Liver (tissue), 9 donors: Measurements from ENCODE around the gene SNX1. TPM values are rescaled to one million over a fixed set of nuclear protein-coding genes. Genes with fewer than 3 reads are reported as not detected.

ENCODE experiments used
- DNase-seq: peaks from one replicate; pipeline ENCODE4 v3.0.0-alpha.2; 2017; ENCODE audit warnings: low spot score
- H3K27ac ChIP-seq, 2 donors: one replicate each; pipeline ENCODE4 v1.7.0; 2013; ENCODE audit warnings: inconsistent platforms in 2 of 2, low read length in 2 of 2, control low read depth in 1 of 2, low read depth in 1 of 2, mild to moderate bottlenecking in 1 of 2
- H3K27me3 ChIP-seq, 4 donors: one replicate each; pipeline versions ENCODE4 v1.6.1 to v1.7.0; 2013; ENCODE audit warnings: low read length in 3 of 4, inconsistent platforms in 1 of 4, mild to moderate bottlenecking in 1 of 4, moderate library complexity in 1 of 4; ENCODE audit not compliant: control insufficient read depth in 4 of 4, insufficient read depth in 4 of 4
- H3K36me3 ChIP-seq, 4 donors: one replicate each; pipeline versions ENCODE4 v1.6.1 to v1.7.0; 2013; ENCODE audit warnings: low read length in 3 of 4, mild to moderate bottlenecking in 3 of 4, low read depth in 1 of 4, moderate library complexity in 1 of 4; ENCODE audit not compliant: control insufficient read depth in 4 of 4, insufficient read depth in 3 of 4
- H3K4me1 ChIP-seq, 4 donors: one replicate each; pipeline versions ENCODE4 v1.6.1 to v1.7.0; 2013; ENCODE audit warnings: low read length in 3 of 4, mild to moderate bottlenecking in 3 of 4, moderate library complexity in 1 of 4; ENCODE audit not compliant: control insufficient read depth in 4 of 4, insufficient read depth in 4 of 4
- H3K4me3 ChIP-seq, 3 donors: one replicate each; pipeline versions ENCODE4 v1.6.1 to v1.7.0; 2013; ENCODE audit warnings: low read length in 3 of 3, control low read depth in 1 of 3, low read depth in 1 of 3, mild to moderate bottlenecking in 1 of 3
- H3K9ac ChIP-seq, 2 donors: one replicate each; pipeline ENCODE4 v1.7.0; 2013; ENCODE audit warnings: low read length in 2 of 2, mild to moderate bottlenecking in 2 of 2, moderate library complexity in 2 of 2, control low read depth in 1 of 2, low read depth in 1 of 2
- H3K9me3 ChIP-seq, 4 donors: one replicate each; pipeline versions ENCODE4 v1.6.1 to v1.7.0; 2013; ENCODE audit warnings: low read length in 3 of 4; ENCODE audit not compliant: control insufficient read depth in 4 of 4
- EGR1 ChIP-seq, 2 donors: IDR thresholded peaks; 2 replicates each; pipeline ENCODE4 v1.6.1; 2016 to 2018; ENCODE audit warnings: antibody characterized with exemption in 2 of 2, low read depth in 2 of 2
- FOXA1 ChIP-seq: IDR thresholded peaks from 2 replicates; pipeline ENCODE4 v1.6.1; 2016; ENCODE audit warnings: antibody characterized with exemption
- FOXA2 ChIP-seq: IDR thresholded peaks from 2 replicates; pipeline ENCODE4 v1.6.1; 2016; ENCODE audit warnings: antibody characterized with exemption
- GABPA ChIP-seq, 2 donors: IDR thresholded peaks in 1 of 2; conservative IDR thresholded peaks in 1 of 2; 2 replicates each; pipeline ENCODE4 v1.6.1; 2016; ENCODE audit warnings: antibody characterized with exemption in 2 of 2, mild to moderate bottlenecking in 1 of 2, moderate library complexity in 1 of 2
- HNF4A ChIP-seq, 2 donors: conservative IDR thresholded peaks; 2 replicates each; pipeline ENCODE4 v1.6.1; 2016; ENCODE audit warnings: antibody characterized with exemption in 2 of 2, mild to moderate bottlenecking in 2 of 2
- HNF4G ChIP-seq: IDR thresholded peaks from 2 replicates; pipeline ENCODE4 v1.6.1; 2016; ENCODE audit warnings: antibody characterized with exemption
- JUND ChIP-seq, 2 donors: IDR thresholded peaks; 2 replicates each; pipeline ENCODE4 v1.6.1; 2016; ENCODE audit warnings: antibody characterized with exemption in 2 of 2
- RAD21 ChIP-seq, 2 donors: IDR thresholded peaks; 2 replicates each; pipeline ENCODE4 v1.6.1; 2016; ENCODE audit warnings: antibody characterized with exemption in 2 of 2, mild to moderate bottlenecking in 2 of 2
- RXRA ChIP-seq, 2 donors: IDR thresholded peaks; 2 replicates each; pipeline ENCODE4 v1.6.1; 2017 to 2018; ENCODE audit warnings: antibody characterized with exemption in 2 of 2, mild to moderate bottlenecking in 1 of 2
- SP1 ChIP-seq: IDR thresholded peaks from 2 replicates; pipeline ENCODE4 v1.6.1; 2018; ENCODE audit warnings: antibody characterized with exemption, mild to moderate bottlenecking
- TAF1 ChIP-seq: conservative IDR thresholded peaks from 2 replicates; pipeline ENCODE4 v1.6.1; 2016; ENCODE audit warnings: antibody characterized with exemption, mild to moderate bottlenecking
- WGBS: extraction: QIAGEN DNeasy Blood & Tissue Kit; methylation state at CpG from one replicate; pipeline ENCODE4 v1.1.7; 2013; 5-methylcytosine and 5-hydroxymethylcytosine counted together
- polyA plus RNA-seq, 2 donors: library from polyadenylated mRNA; stranded (reverse) in 1 of 2; unstranded in 1 of 2; fragments of 200-250 nt in 1 of 2; fragments of >200 nt in 1 of 2; fragmentation: Nextera tagmentation in 1 of 2; extraction: Ambion mirVana in 1 of 2; gene quantifications; one replicate each; pipeline versions ENCODE4 v1.2.1 to v1.2.3, GENCODE V29; 2013 to 2015
- total RNA-seq, 2 donors: library from RNA; depleted of rRNA; stranded (reverse); fragments of >200 nt; gene quantifications; one replicate each; pipeline ENCODE4 v1.2.3, GENCODE V29; 2014
- TF ChIP-seq, protein P1 (sequence below): IDR thresholded peaks from 2 replicates; pipeline ENCODE4 v1.6.1; 2016; ENCODE audit warnings: antibody characterized with exemption
- TF ChIP-seq, protein P2 (sequence below): fragments of 150-350 bp; IDR thresholded peaks from 2 replicates; pipeline ENCODE4 v1.5.1; 2017; ENCODE audit warnings: improper control_type of control experiment, low read depth, low read length; ENCODE audit not compliant: missing input control
- TF ChIP-seq, protein P3 (sequence below): IDR thresholded peaks from 2 replicates; pipeline ENCODE4 v1.6.1; 2016; ENCODE audit warnings: antibody characterized with exemption
- donor health status: healthy.
- donor health status: healthy.
- donor health status: healthy.
- donor health status: healthy.
- donor health status: healthy.

The SNX1 gene
- total and polyA plus RNA-seq, 4 donors, result 40.0 to 67.4 (median 45.0) TPM

DNA sequence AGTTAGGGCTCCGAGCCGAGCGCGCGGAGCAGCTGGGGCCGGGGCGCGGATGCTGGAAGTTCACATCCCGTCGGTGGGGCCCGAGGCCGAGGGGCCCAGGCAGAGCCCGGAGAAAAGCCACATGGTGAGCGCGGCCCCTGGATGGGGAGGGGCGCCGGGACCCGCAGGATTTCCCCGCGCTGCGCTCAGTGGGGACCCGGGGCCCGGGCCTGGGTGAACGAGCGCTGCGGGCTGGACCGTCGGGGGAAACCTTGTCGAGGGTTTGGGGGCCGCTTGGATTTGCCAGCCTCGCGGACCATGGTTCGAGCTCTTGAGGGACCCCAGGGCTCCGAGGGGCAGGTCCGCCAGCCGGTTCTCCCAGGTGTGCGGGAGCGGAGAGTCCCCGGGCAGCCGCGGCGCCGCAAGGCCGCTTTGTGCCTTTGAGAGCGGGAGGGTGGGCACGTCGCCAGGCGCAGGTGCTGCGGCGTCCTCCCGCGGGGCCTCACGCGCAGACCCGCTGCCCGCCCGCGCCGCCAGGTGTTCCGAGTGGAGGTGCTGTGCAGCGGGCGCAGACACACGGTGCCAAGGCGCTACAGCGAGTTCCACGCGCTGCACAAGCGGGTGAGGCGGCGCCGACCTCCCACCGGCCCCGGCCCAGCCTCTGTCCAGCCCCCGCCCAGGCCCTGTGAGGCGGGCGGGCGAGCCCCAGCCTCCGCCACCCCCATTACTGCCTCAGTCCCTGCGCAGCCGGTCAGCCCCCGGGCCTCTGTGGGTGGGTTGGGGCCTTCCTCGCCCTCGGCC, 56.1 kb downstream of the SNX1 start, which contains the start of gene SNX22:
Gene SNX22, plus strand, starts transcription at position 5 of the 780 bp plus-strand sequence. Its CDS starts 45 bp downstream, at position 50.
- peak; percentile 61 for DNase-seq
- H3K9ac ChIP-seq, result no peak within 1 kb of the TSS
- no peak within 1 kb of the TSS for H3K27ac ChIP-seq
- no peaks in the 10 kb centered on the region for H3K27me3 ChIP-seq
- H3K4me3 ChIP-seq, result peak within 1 kb of the TSS; percentile 19 to 63 (median 48)
- H3K4me1 ChIP-seq, result peaks cover 16 to 25% (median 21%) of the 10 kb centered on the region in 4 donors
- WGBS, result 2% methylated on average over 83 of the region's 83 CpGs
- peaks cover 4 to 23% (median 20%) of the 10 kb centered on the region in 4 donors for H3K36me3 ChIP-seq
- no peaks in the 10 kb centered on the region for H3K9me3 ChIP-seq
- TF ChIP-seq FOXA2, result no peak
- no peak for TF ChIP-seq HNF4A (conservative IDR thresholded peaks at IDR 0.05)

DNA sequence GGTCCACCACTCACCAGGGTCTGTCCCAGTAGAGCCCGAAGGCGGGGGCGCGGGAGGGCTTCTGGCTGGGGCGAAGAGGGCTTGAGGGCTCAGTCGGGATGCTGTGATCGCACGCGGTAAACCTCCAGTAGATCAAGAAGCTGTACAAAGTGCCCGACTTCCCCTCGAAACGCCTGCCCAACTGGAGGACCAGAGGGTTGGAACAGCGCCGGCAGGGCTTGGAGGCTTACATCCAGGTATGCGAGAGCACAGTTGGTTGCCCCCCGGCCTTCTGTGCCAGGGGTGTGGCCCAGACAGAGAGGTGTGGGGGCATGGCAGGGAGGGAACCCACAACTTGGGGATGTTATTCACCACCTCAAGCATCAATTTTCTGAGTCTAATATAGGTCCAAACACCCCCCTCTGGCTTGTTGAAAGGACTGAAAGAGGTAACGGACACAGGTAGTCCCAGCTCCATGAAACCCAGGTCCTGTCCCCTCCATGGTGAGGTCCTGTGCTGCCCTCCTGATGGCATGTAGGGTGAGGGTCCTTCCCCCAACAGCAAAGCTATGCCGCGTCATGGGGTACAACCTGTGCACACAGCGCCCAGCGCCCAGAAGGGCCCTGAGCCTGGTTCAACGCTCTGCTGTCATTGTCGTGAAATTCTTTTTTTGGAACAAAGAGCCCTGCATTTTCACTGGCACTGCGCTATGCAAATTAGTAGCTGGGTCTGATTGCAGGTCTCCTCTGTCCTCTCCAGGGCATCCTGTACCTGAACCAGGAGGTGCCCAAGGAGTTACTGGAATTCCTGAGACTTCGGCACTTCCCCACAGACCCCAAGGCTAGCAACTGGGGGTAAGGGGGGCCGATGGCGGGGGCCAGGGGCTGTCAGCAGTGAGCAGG, 57.0 kb downstream of the SNX1 start:
- Histone ChIP-seq H3K27me3 (no peaks in the 10 kb centered on the region), H3K4me1 (peaks cover 16 to 26% (median 21%) of the 10 kb centered on the region in 4 donors), H3K36me3 (peaks cover 4 to 31% (median 28%) of the 10 kb centered on the region in 4 donors), H3K27ac (no peak overlapping the region), H3K9me3 (no peaks in the 10 kb centered on the region), H3K4me3 (peak overlapping the region in 1 of 3 donors; percentile 63), H3K9ac (no peak overlapping the region)
- 31% methylated on average over 27 of the region's 27 CpGs for WGBS
- no peak for DNase-seq
- TF ChIP-seq, protein P1, sequence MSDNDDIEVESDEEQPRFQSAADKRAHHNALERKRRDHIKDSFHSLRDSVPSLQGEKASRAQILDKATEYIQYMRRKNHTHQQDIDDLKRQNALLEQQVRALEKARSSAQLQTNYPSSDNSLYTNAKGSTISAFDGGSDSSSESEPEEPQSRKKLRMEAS, result no peak
- TF ChIP-seq, protein P2, sequence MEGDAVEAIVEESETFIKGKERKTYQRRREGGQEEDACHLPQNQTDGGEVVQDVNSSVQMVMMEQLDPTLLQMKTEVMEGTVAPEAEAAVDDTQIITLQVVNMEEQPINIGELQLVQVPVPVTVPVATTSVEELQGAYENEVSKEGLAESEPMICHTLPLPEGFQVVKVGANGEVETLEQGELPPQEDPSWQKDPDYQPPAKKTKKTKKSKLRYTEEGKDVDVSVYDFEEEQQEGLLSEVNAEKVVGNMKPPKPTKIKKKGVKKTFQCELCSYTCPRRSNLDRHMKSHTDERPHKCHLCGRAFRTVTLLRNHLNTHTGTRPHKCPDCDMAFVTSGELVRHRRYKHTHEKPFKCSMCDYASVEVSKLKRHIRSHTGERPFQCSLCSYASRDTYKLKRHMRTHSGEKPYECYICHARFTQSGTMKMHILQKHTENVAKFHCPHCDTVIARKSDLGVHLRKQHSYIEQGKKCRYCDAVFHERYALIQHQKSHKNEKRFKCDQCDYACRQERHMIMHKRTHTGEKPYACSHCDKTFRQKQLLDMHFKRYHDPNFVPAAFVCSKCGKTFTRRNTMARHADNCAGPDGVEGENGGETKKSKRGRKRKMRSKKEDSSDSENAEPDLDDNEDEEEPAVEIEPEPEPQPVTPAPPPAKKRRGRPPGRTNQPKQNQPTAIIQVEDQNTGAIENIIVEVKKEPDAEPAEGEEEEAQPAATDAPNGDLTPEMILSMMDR, result peak; percentile 3

DNA sequence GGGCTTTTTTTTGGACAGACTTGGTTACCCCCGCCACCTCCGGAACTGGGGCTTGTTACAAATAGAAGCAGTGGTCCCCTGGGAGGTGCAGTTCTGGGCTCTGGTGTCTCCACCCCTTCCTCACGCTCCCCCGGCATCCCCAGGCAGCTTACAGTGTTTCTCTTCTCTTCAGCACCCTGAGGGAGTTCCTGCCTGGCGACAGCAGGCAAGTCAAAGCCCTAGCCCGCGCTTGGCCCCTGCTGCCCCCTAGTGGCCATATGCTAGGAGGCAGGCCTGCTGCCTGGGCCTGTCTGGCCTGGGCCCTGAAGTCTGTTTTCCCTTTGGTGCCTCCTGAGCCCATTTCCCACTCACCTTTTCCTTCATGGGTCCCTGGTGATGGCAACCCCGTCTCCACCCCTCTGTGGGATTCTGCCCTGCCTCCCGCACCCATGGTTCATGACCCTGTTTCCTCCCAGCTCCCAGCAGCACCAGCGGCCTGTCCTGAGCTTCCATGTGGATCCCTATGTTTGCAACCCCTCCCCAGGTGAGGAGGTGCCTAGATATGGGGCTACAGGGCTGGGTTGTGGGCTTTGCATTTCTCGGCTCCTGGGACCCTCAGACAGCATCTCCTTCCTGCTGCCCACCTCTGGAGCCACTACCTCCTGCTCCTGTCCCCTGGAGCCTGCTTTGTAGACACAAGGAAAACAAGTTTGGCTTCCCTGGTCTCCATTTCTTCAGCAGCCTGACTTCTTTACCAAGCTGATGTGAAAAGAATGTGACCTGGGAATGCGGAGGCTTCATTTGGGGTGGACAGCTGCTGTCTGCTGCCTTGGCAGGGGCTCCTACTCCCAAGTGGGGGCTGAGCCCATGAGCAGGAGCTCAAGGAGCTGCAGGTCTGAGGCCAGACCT, 57.9 kb downstream of the SNX1 start:
- Histone ChIP-seq H3K27ac (peak overlapping the region in 1 of 2 donors; percentile 26), H3K36me3 (peaks cover 11 to 41% (median 38%) of the 10 kb centered on the region in 4 donors), H3K4me3 (no peak overlapping the region), H3K9ac (no peak overlapping the region), H3K4me1 (peaks cover 16 to 29% (median 23%) of the 10 kb centered on the region in 4 donors), H3K9me3 (no peaks in the 10 kb centered on the region), H3K27me3 (no peaks in the 10 kb centered on the region)
- 18% methylated on average over 12 of the region's 12 CpGs for WGBS
- DNase-seq, result peak; percentile 97
- TF ChIP-seq SP1 (peak; percentile 27), TAF1 (no peak), GABPA (IDR thresholded peaks at IDR 0.05 in 1 of 2, conservative IDR thresholded peaks at IDR 0.05 in 1 of 2) (no peak), RAD21 (IDR thresholded peaks at IDR 0.05) (peak; percentile 93 to 95), EGR1 (IDR thresholded peaks at IDR 0.05; ENCODE audit: low read depth in 2 of 2) (no peak), FOXA2 (peak; percentile 23), JUND (IDR thresholded peaks at IDR 0.05) (peak in 1 of 2 donors; percentile 32), RXRA (IDR thresholded peaks at IDR 0.05) (peak; percentile 25 to 57), HNF4G (no peak), FOXA1 (no peak)
- TF ChIP-seq, protein P2, result peak; percentile 98
- TF ChIP-seq, protein P1, result no peak
- TF ChIP-seq, protein P3, sequence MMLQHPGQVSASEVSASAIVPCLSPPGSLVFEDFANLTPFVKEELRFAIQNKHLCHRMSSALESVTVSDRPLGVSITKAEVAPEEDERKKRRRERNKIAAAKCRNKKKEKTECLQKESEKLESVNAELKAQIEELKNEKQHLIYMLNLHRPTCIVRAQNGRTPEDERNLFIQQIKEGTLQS, result no peak
